Skin of body (tissue), 2 donors: ENCODE measurements around the gene NCOA1. TPM values are rescaled to one million over a fixed set of nuclear protein-coding genes. Genes with fewer than 3 reads are reported as not detected.
"Not testable (repeated sequence)": the region's sequence is repeated elsewhere in the genome, so short reads cannot be mapped to it uniquely, and the experiment has no call there.

ENCODE experiments used
- DNase-seq: peaks from one replicate; lab custom pipeline; 2025; lab: John Stamatoyannopoulos, UW
- total RNA-seq: library from RNA; depleted of rRNA; stranded (reverse); fragments of >200 nt; gene quantifications from one replicate; pipeline ENCODE4 v1.2.3, GENCODE V29; 2014

Gene NCOA1
- total RNA-seq, 1 donor from 2014 or later, result 77.2 TPM

DNA sequence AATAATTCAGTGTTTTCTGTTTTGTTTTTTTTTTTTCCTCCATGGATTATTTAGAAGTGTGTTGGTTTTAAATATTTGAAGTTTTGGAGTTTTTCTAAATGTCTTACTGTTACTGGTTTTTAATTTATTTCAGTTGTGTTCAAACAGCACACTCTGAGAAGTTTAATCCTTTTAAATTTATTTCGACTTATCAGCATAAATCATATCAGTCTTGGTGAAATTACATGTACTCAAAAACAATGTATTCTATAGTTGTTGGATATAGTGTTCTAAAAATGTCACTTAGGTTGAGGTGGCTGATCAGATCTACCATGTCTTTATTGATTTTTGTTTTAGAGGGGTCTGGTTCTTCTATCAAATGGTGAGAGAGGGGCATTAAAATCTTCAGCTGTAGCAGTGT lies 134.7 kb downstream of the NCOA1 start:
- no peak for DNase-seq

GRCh38 chr2:24626131-24626530 lies 135.1 kb downstream of the NCOA1 start:
- DNase-seq, result no peak

DNA sequence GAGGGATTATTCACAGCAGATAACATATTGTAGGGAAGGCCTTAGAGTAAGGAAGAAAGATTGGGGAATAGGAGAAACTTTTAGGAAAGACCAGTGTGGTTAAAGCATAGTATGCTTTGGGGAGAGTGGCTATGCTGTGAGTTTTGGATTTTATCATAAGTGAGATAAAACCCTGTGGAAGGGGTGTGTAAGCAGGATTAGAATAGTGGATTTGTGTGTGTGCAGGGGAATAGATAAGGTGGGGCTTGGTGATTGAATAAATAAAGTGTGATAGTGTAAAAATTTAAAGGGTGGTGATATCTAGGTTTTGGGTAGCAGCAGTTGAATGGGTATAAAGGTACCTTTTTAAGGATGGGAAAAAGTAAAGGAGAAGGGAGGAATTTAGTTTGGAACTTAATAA lies 137.7 kb downstream of the NCOA1 start:
- no peak for DNase-seq

- no peak for DNase-seq
Observed at GRCh38 chr2:24632172-24632571, 141.1 kb downstream of the NCOA1 start.

DNA sequence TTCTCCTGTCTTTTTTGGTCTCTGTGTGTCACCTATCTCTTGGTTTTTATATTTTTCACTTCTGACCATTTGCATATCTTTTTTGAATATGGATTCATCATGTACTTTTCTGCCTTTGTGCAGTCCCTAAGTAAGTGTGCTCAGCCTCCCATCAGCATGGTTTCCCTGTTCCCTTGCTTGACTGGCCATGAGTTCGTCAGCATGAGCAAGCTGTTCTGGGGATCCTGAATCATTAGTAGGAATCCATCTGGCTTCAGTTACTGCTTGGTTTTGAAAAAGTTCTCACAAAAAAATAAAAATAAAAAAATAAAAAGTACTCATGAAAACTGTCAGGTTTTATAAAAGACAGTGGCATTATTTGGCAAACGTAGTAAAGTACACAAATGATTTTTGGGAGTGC lies 144.1 kb downstream of the NCOA1 start:
- no peak for DNase-seq

GRCh38 chr2:24638568-24638967 lies 147.5 kb downstream of the NCOA1 start:
- DNase-seq, result no peak

GRCh38 chr2:24642351-24642750 lies 151.3 kb downstream of the NCOA1 start:
- no peak for DNase-seq

DNA sequence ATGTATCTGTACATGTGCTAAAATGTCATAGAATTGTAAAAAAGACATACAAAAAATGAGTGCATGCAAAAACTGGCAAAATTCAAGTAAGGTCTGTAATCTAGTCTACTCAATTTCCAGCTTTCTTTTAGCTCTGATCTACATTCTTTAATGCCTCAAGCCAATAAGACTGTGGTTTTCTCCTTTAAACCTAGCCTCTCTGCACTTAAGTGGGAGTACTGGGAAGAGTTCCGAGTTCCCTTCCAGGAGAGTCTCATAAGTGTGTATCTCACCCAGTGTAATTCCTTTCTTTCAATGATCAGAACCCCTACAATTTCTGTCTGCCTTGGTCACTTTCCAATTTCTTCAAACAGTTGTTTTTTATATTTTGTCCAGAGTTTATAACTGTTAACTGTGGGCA lies 152.0 kb downstream of the NCOA1 start:
- DNase-seq, result no peak

DNA sequence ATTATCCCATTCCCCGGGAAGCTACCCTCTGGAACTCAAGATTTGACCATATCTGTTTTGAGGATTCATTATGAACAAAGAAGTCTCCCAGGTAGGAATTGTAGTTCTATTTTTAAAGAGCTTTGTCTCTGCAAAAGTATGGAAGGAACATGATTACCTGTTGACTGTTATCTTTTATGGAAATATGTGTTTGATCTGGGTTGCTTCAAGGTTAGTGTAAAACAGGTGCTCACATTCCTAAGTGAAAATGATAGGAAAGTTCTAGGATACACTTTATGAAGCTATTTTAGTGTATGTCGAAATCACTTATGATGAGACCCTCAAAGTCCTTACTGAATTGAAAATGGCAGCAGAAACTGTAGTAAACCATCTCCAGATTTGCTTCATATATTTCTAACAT lies 153.0 kb downstream of the NCOA1 start:
- no peak for DNase-seq

GRCh38 chr2:24650997-24651642 lies 160.1 kb downstream of the NCOA1 start:
- DNase-seq, result no peak

GRCh38 chr2:24651643-24652003 lies 160.6 kb downstream of the NCOA1 start:
- DNase-seq, result no peak

DNA sequence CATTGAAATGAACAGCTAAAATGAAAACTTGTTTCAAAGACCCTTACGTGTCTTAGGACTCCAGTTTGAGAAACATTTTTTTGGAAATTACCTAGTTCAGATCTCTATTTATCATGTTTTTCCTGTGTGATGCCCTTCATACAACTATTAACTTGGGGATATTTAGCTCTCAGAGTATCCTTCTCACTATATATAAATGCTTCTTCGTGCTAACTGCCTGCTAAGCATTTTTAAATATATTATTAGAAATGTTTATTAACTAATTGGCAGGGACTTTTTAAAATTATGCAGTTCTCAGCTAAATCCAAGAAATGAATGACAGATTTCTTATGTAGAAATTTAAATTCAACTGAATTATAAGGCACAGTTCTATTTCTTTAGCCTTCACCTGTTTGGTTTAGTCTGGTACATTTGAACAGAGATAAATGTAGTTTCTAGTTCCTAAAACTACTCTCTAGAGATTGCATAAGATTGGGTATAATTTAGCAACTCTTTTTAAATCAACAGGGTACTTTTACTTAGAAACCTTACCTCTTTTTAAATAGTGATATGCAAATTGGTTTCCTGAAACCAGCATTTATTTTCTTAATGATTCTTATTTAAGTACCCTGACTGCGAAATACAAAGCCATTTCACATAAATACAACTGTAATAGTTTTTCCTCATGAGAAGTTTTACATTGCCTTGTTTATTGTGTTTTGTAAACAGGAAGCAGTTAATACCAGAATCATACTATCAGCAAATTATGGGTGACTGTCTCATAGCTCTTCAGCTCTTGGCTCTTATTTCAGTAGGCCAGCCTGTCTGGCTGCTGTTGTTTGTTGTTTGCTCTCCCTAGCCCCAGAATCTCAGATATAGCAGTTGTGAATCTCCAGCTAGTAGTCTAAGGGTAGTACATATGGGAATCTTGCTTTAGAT lies 161.5 kb downstream of the NCOA1 start:
- no peak for DNase-seq

- DNase-seq, result no peak
Observed at GRCh38 chr2:24657818-24658217, 166.8 kb downstream of the NCOA1 start.

- DNase-seq, result no peak
Observed at GRCh38 chr2:24658531-24659202, 167.6 kb downstream of the NCOA1 start.

DNA sequence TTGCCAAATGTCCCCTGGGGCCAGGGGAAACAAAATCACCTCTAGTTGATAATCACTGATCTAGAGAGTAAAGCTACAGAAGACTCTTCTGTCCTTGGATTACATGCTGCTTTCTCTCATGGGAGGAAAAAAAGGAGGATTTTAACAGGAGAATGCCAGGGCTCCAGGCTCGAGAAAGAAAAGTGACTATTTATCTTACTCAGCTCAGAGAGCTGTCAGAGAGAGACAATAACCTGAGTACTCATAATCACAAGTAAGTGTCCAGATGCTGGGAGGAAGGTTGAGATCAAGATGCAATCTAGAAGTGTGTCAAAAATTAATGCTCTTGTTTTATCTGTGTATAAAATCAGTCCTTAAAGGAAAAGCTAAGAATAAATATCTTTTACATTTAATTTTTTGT lies 168.8 kb downstream of the NCOA1 start:
- DNase-seq, result no peak

DNA sequence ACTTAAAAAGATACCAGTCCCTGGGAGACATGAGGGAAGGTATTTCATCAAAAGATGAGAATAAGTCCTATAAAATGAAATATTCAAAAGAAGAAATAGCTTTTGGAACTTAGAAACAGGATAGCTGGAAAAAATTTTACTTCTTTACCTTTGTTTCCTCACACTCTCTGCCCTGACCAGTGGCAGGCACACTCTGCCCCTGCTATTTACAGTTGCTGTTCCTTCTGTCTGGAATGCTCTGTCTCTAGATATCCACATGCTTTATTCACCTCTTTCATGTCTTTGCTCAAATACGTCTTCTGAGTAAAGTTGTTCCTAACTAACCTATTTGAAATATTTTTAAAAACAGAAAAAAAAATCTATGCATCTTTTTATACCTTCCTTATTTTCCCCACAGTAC lies 176.5 kb downstream of the NCOA1 start:
- DNase-seq, result no peak

DNA sequence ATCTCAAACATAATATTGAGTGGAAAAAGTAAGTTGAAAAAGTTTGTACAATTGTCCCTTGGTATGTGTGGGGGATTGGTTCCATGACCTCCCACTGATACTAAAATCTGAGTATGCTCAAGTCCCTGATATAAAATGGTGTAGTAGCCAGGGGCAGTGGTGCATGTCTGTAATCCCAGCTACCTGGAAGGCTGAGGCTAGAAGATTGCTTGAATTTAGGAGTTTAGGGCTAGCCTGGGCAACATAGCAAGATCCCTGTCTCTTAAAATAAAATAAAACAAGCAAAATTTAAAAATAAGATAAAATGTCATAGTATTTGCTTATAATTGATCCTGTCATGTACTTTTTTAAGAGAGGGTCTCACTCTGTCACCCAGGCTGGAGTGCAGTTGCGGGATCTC lies 180.2 kb downstream of the NCOA1 start:
- DNase-seq, result no peak

DNA sequence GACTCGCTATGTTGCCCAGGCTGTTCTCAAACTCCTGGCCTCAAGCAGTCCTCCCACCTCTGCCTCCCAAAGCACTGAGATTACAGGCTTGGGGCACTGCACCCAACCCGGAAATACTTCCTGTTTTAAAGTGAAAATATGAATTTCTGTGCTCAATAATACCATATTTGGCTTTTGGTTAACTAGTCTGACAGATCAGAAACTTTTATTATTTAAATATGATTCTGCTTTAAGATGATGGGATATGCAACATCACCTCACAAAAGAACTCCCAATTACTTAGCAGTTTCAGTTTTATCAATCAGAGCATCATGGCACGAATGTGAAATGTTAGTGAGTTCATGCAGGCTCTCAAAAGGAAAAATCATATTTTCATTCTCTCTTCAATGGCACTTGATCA lies 181.5 kb downstream of the NCOA1 start:
- no peak for DNase-seq

GRCh38 chr2:24675338-24675737 lies 184.3 kb downstream of the NCOA1 start:
- DNase-seq, result no peak

- no peak for DNase-seq
Observed at GRCh38 chr2:24676493-24676892, 185.4 kb downstream of the NCOA1 start.

- DNase-seq, result not testable (repeated sequence)
Observed at GRCh38 chr2:24678066-24678465, 187.0 kb downstream of the NCOA1 start.

DNA sequence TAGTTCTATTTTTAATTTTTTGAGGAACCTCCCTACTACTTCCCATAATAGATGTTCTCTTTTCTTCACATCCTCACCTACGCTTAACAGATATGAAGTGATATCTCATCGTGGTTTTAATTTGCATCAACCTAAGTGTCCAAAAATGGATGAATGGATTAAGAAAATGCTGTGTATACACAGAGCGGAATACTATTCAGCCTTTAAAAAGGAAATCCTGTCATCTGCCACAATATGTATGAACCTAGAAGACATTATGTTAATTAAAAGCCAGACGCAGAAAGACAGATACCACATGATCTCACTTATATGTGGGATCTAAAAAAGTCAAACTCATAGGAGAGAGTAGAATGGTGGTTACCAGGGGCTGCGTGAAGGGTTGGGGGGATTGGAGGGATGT lies 189.1 kb downstream of the NCOA1 start:
- DNase-seq, result no peak
